ENCODE measurements around the gene GON7.
"Not testable (repeated sequence)": the region's sequence is repeated elsewhere in the genome, so short reads cannot be mapped to it uniquely, and the experiment has no call there.

The GON7 gene

GRCh38 chr14:93175492-93175891 is 31.4 kb downstream of the GON7 start:
- no peaks in the 10 kb centered on the region for H3K9me3 ChIP-seq (ENCODE audit: control insufficient read depth in 1 of 2, low read length in 2 of 2)
- H3K36me3 ChIP-seq (ENCODE audit: control insufficient read depth in 1 of 2, insufficient read depth in 2 of 2, low read length in 2 of 2): no peaks in the 10 kb centered on the region
- no peaks in the 10 kb centered on the region for H3K4me1 ChIP-seq (ENCODE audit: control insufficient read depth in 1 of 2, insufficient read depth in 2 of 2, low read length in 2 of 2)
- H3K9ac ChIP-seq (ENCODE audit: low read depth in 1 of 2, low read length in 2 of 2): no peak overlapping the region
- H3K27ac ChIP-seq (ENCODE audit: low read depth, low read length): no peak overlapping the region
- no peak overlapping the region for H3K4me3 ChIP-seq (ENCODE audit: low read depth in 1 of 2, low read length in 2 of 2)
- H3K27me3 ChIP-seq (ENCODE audit: control insufficient read depth in 1 of 2, insufficient read depth in 2 of 2, low read length in 2 of 2): no peaks in the 10 kb centered on the region

GRCh38 chr14:93174731-93175130 is 32.1 kb downstream of the GON7 start:
- H3K9me3 ChIP-seq (ENCODE audit: control insufficient read depth in 1 of 2, low read length in 2 of 2); H3K9ac ChIP-seq (ENCODE audit: low read depth in 1 of 2, low read length in 2 of 2); H3K4me1 ChIP-seq (ENCODE audit: control insufficient read depth in 1 of 2, insufficient read depth in 2 of 2, low read length in 2 of 2); H3K36me3 ChIP-seq (ENCODE audit: control insufficient read depth in 1 of 2, insufficient read depth in 2 of 2, low read length in 2 of 2); H3K4me3 ChIP-seq (ENCODE audit: low read depth in 1 of 2, low read length in 2 of 2); H3K27ac ChIP-seq (ENCODE audit: low read depth, low read length); H3K27me3 ChIP-seq (ENCODE audit: control insufficient read depth in 1 of 2, insufficient read depth in 2 of 2, low read length in 2 of 2): not testable (repeated sequence)

- no peaks in the 10 kb centered on the region for H3K4me1 ChIP-seq (ENCODE audit: control insufficient read depth in 1 of 2, insufficient read depth in 2 of 2, low read length in 2 of 2)
- H3K36me3 ChIP-seq (ENCODE audit: control insufficient read depth in 1 of 2, insufficient read depth in 2 of 2, low read length in 2 of 2): no peaks in the 10 kb centered on the region
- H3K9me3 ChIP-seq (ENCODE audit: control insufficient read depth in 1 of 2, low read length in 2 of 2): no peaks in the 10 kb centered on the region
- H3K9ac ChIP-seq (ENCODE audit: low read depth in 1 of 2, low read length in 2 of 2): no peak overlapping the region
- H3K27ac ChIP-seq (ENCODE audit: low read depth, low read length): no peak overlapping the region
- no peaks in the 10 kb centered on the region for H3K27me3 ChIP-seq (ENCODE audit: control insufficient read depth in 1 of 2, insufficient read depth in 2 of 2, low read length in 2 of 2)
- H3K4me3 ChIP-seq (ENCODE audit: low read depth in 1 of 2, low read length in 2 of 2): no peak overlapping the region
These were observed 32.9 kb downstream of the GON7 start for GRCh38 chr14:93173943-93174395.

- Histone ChIP-seq H3K4me3 (ENCODE audit: low read depth in 1 of 2, low read length in 2 of 2) (no peak overlapping the region), H3K27ac (ENCODE audit: low read depth, low read length) (no peak overlapping the region), H3K36me3 (ENCODE audit: control insufficient read depth in 1 of 2, insufficient read depth in 2 of 2, low read length in 2 of 2) (no peaks in the 10 kb centered on the region), H3K4me1 (ENCODE audit: control insufficient read depth in 1 of 2, insufficient read depth in 2 of 2, low read length in 2 of 2) (no peaks in the 10 kb centered on the region), H3K27me3 (ENCODE audit: control insufficient read depth in 1 of 2, insufficient read depth in 2 of 2, low read length in 2 of 2) (no peaks in the 10 kb centered on the region), H3K9me3 (ENCODE audit: control insufficient read depth in 1 of 2, low read length in 2 of 2) (no peaks in the 10 kb centered on the region), H3K9ac (ENCODE audit: low read depth in 1 of 2, low read length in 2 of 2) (no peak overlapping the region)
These were observed 35.5 kb downstream of the GON7 start for GRCh38 chr14:93171376-93171775.

- not testable (repeated sequence) for H3K4me1 ChIP-seq (ENCODE audit: control insufficient read depth in 1 of 2, insufficient read depth in 2 of 2, low read length in 2 of 2); H3K9ac ChIP-seq (ENCODE audit: low read depth in 1 of 2, low read length in 2 of 2); H3K27ac ChIP-seq (ENCODE audit: low read depth, low read length); H3K27me3 ChIP-seq (ENCODE audit: control insufficient read depth in 1 of 2, insufficient read depth in 2 of 2, low read length in 2 of 2); H3K36me3 ChIP-seq (ENCODE audit: control insufficient read depth in 1 of 2, insufficient read depth in 2 of 2, low read length in 2 of 2); H3K9me3 ChIP-seq (ENCODE audit: control insufficient read depth in 1 of 2, low read length in 2 of 2); H3K4me3 ChIP-seq (ENCODE audit: low read depth in 1 of 2, low read length in 2 of 2)
These were observed 36.7 kb downstream of the GON7 start for GRCh38 chr14:93170141-93170540.

GRCh38 chr14:93169619-93170018 is 37.2 kb downstream of the GON7 start:
- H3K27me3 ChIP-seq (ENCODE audit: control insufficient read depth in 1 of 2, insufficient read depth in 2 of 2, low read length in 2 of 2); H3K4me3 ChIP-seq (ENCODE audit: low read depth in 1 of 2, low read length in 2 of 2); H3K9me3 ChIP-seq (ENCODE audit: control insufficient read depth in 1 of 2, low read length in 2 of 2); H3K9ac ChIP-seq (ENCODE audit: low read depth in 1 of 2, low read length in 2 of 2); H3K4me1 ChIP-seq (ENCODE audit: control insufficient read depth in 1 of 2, insufficient read depth in 2 of 2, low read length in 2 of 2); H3K27ac ChIP-seq (ENCODE audit: low read depth, low read length); H3K36me3 ChIP-seq (ENCODE audit: control insufficient read depth in 1 of 2, insufficient read depth in 2 of 2, low read length in 2 of 2): not testable (repeated sequence)

DNA sequence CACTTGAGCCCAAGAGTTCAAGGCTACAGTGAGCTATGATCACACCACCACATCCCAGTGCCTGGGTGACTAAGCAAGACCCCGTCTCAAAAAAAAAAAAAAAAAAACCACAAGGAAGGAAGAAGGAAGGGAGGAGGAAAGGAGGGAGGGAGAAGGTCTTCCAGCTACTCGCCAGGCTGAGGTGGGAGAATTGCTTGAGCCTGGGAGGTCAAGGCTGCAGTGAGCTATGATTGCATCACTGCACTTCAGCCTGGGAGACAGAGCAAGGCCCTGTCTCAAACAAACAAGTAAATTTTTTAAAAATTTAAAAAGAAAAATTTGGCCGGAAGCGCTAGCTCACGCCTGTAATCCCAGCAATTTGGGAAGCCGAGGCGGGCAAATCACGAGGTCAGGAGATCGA is 38.3 kb downstream of the GON7 start:
- not testable (repeated sequence) for H3K4me1 ChIP-seq (ENCODE audit: control insufficient read depth in 1 of 2, insufficient read depth in 2 of 2, low read length in 2 of 2); H3K27me3 ChIP-seq (ENCODE audit: control insufficient read depth in 1 of 2, insufficient read depth in 2 of 2, low read length in 2 of 2); H3K4me3 ChIP-seq (ENCODE audit: low read depth in 1 of 2, low read length in 2 of 2); H3K9me3 ChIP-seq (ENCODE audit: control insufficient read depth in 1 of 2, low read length in 2 of 2); H3K36me3 ChIP-seq (ENCODE audit: control insufficient read depth in 1 of 2, insufficient read depth in 2 of 2, low read length in 2 of 2); H3K27ac ChIP-seq (ENCODE audit: low read depth, low read length); H3K9ac ChIP-seq (ENCODE audit: low read depth in 1 of 2, low read length in 2 of 2)

GRCh38 chr14:93165271-93166265 is 41.3 kb downstream of the GON7 start:
- not testable (repeated sequence) for H3K36me3 ChIP-seq (ENCODE audit: control insufficient read depth in 1 of 2, insufficient read depth in 2 of 2, low read length in 2 of 2); H3K9ac ChIP-seq (ENCODE audit: low read depth in 1 of 2, low read length in 2 of 2); H3K27ac ChIP-seq (ENCODE audit: low read depth, low read length); H3K9me3 ChIP-seq (ENCODE audit: control insufficient read depth in 1 of 2, low read length in 2 of 2); H3K4me1 ChIP-seq (ENCODE audit: control insufficient read depth in 1 of 2, insufficient read depth in 2 of 2, low read length in 2 of 2); H3K27me3 ChIP-seq (ENCODE audit: control insufficient read depth in 1 of 2, insufficient read depth in 2 of 2, low read length in 2 of 2); H3K4me3 ChIP-seq (ENCODE audit: low read depth in 1 of 2, low read length in 2 of 2)

- Histone ChIP-seq H3K36me3 (ENCODE audit: control insufficient read depth in 1 of 2, insufficient read depth in 2 of 2, low read length in 2 of 2) (no peaks in the 10 kb centered on the region), H3K4me1 (ENCODE audit: control insufficient read depth in 1 of 2, insufficient read depth in 2 of 2, low read length in 2 of 2) (no peaks in the 10 kb centered on the region), H3K27me3 (ENCODE audit: control insufficient read depth in 1 of 2, insufficient read depth in 2 of 2, low read length in 2 of 2) (no peaks in the 10 kb centered on the region), H3K4me3 (ENCODE audit: low read depth in 1 of 2, low read length in 2 of 2) (no peak overlapping the region), H3K9ac (ENCODE audit: low read depth in 1 of 2, low read length in 2 of 2) (no peak overlapping the region), H3K27ac (ENCODE audit: low read depth, low read length) (no peak overlapping the region), H3K9me3 (ENCODE audit: control insufficient read depth in 1 of 2, low read length in 2 of 2) (no peaks in the 10 kb centered on the region)
These were observed 43.3 kb downstream of the GON7 start for GRCh38 chr14:93163564-93163963.

- H3K4me3 ChIP-seq (ENCODE audit: low read depth in 1 of 2, low read length in 2 of 2): no peak overlapping the region
- H3K9ac ChIP-seq (ENCODE audit: low read depth in 1 of 2, low read length in 2 of 2): no peak overlapping the region
- H3K27ac ChIP-seq (ENCODE audit: low read depth, low read length): no peak overlapping the region
- no peaks in the 10 kb centered on the region for H3K9me3 ChIP-seq (ENCODE audit: control insufficient read depth in 1 of 2, low read length in 2 of 2)
- H3K4me1 ChIP-seq (ENCODE audit: control insufficient read depth in 1 of 2, insufficient read depth in 2 of 2, low read length in 2 of 2): no peaks in the 10 kb centered on the region
- H3K36me3 ChIP-seq (ENCODE audit: control insufficient read depth in 1 of 2, insufficient read depth in 2 of 2, low read length in 2 of 2): no peaks in the 10 kb centered on the region
- H3K27me3 ChIP-seq (ENCODE audit: control insufficient read depth in 1 of 2, insufficient read depth in 2 of 2, low read length in 2 of 2): no peaks in the 10 kb centered on the region
These were observed 45.4 kb downstream of the GON7 start for GRCh38 chr14:93161411-93161940.
